ENCODE results near the gene ADM. TPM values are rescaled to one million over a fixed set of nuclear protein-coding genes. Genes with fewer than 3 reads are reported as not detected.

Gene ADM
- total and polyA plus RNA-seq, 2 experiments from 2014 or later, result 75.8 to 95.9 TPM

DNA sequence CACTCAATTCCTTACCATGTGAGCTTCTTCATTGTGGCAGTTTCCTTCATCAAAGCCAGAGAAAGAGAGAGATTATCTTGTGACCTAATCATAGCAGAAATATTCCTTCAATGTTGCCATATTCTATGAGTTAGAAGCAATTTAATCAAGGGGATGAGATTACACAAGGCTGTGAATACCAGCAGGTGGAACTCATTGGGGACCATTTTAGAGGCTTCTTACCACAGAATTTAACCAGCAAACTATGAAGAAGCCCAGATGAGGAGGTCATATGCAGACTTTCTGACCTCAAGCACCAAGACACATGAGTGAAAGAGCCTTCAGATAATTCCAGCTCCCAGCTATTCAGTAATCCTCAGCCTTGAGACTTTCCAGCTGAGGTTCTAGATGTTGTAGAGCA, 51.3 kb downstream of the ADM start:
- peaks cover 59% of the 10 kb centered on the region for H3K36me3 Mint-ChIP-seq (ENCODE audit: low read depth)
- H3K9me3 Mint-ChIP-seq, result peaks cover 37% of the 10 kb centered on the region
- Histone ChIP-seq H3K36me3 (ENCODE audit: insufficient read depth) (0 out of 2 replicates have a peak, but pooled peaks cover 6% of the 10 kb centered on the region), H4K20me1 (replicated peaks; ENCODE audit: insufficient read depth) (no peaks in the 10 kb centered on the region), H2AFZ (no peak overlapping the region), H3K4me1 (ENCODE audit: insufficient read depth) (peaks cover 15% of the 10 kb centered on the region), H3K4me2 (no peak overlapping the region), H3K27me3 (ENCODE audit: insufficient read depth) (no peaks in the 10 kb centered on the region), H3F3A (replicated peaks; ENCODE audit: low read depth) (peaks cover 11% of the 10 kb centered on the region), H3K79me2 (replicated peaks; ENCODE audit: insufficient read depth) (no peaks in the 10 kb centered on the region), H3K9me2 (ENCODE audit: insufficient read depth) (peaks cover 22% of the 10 kb centered on the region), H3K4me3 (no peak overlapping the region), H3K27ac (ENCODE audit: low read depth) (no peak overlapping the region)
- peaks cover 29% of the 10 kb centered on the region for H3K4me1 Mint-ChIP-seq
- peaks cover 4% of the 10 kb centered on the region for H3K27me3 Mint-ChIP-seq (ENCODE audit: insufficient read depth, low read depth, poor library complexity)
- DNase-seq (ENCODE audit: low spot score), result no peak
- ATAC-seq, result no peak
- H3K4me3 Mint-ChIP-seq, result no peak overlapping the region
- H3K27ac Mint-ChIP-seq, result no peak overlapping the region
- TF ChIP-seq CREB1 (CRISPR knock-in tag; IDR thresholded peaks at IDR 0.05; ENCODE audit: low read depth) (no peak), EZH2 (IDR thresholded peaks at IDR 0.05; ENCODE audit: low read depth, unreplicated experiment) (no peak), ZNF462 (CRISPR knock-in tag; IDR thresholded peaks at IDR 0.05) (no peak), ZNF114 (CRISPR knock-in tag; IDR thresholded peaks at IDR 0.05) (no peak), EZH2phosphoT487 (IDR thresholded peaks at IDR 0.05; ENCODE audit: unreplicated experiment) (no peak), POLR2AphosphoS5 (IDR thresholded peaks at IDR 0.05; ENCODE audit: low read depth) (no peak), ZNF331 (CRISPR knock-in tag; IDR thresholded peaks at IDR 0.05; ENCODE audit: low read depth) (no peak)
- TF ChIP-seq, protein P1, sequence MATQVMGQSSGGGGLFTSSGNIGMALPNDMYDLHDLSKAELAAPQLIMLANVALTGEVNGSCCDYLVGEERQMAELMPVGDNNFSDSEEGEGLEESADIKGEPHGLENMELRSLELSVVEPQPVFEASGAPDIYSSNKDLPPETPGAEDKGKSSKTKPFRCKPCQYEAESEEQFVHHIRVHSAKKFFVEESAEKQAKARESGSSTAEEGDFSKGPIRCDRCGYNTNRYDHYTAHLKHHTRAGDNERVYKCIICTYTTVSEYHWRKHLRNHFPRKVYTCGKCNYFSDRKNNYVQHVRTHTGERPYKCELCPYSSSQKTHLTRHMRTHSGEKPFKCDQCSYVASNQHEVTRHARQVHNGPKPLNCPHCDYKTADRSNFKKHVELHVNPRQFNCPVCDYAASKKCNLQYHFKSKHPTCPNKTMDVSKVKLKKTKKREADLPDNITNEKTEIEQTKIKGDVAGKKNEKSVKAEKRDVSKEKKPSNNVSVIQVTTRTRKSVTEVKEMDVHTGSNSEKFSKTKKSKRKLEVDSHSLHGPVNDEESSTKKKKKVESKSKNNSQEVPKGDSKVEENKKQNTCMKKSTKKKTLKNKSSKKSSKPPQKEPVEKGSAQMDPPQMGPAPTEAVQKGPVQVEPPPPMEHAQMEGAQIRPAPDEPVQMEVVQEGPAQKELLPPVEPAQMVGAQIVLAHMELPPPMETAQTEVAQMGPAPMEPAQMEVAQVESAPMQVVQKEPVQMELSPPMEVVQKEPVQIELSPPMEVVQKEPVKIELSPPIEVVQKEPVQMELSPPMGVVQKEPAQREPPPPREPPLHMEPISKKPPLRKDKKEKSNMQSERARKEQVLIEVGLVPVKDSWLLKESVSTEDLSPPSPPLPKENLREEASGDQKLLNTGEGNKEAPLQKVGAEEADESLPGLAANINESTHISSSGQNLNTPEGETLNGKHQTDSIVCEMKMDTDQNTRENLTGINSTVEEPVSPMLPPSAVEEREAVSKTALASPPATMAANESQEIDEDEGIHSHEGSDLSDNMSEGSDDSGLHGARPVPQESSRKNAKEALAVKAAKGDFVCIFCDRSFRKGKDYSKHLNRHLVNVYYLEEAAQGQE (IDR thresholded peaks at IDR 0.05; ENCODE audit: unreplicated experiment), result no peak

Small RNA genes lying within 50 kb of the gene (small RNA-seq; reads per million reads assigned to genes)
- gene AC080023.2 (ENCODE audit: low replicate concordance), result 0.12 reads per million

Other genes starting within 250 kb of the ADM start
- gene SBF2, start 10.9 kb upstream of the ADM start, total RNA-seq (2014; rRNA removed; shearing (Covaris generic)), result 49.1 and 53.5 TPM in 2 replicates
- 20.2 and 25.6 TPM in 2 replicates for gene SBF2, start 10.9 kb upstream of the ADM start, polyA plus RNA-seq (2016; fragmentation: Nextera tagmentation; extraction: Ambion mirVana)
- gene AMPD3, start 150.2 kb downstream of the ADM start, total RNA-seq (2014; rRNA removed; shearing (Covaris generic)), result 1.8 and 2.1 TPM in 2 replicates
- 1.6 and 1.7 TPM in 2 replicates for gene AMPD3, start 150.2 kb downstream of the ADM start, polyA plus RNA-seq (2016; fragmentation: Nextera tagmentation; extraction: Ambion mirVana)
- 26.5 and 26.9 TPM in 2 replicates for gene RNF141, start 236.1 kb downstream of the ADM start, total RNA-seq (2014; rRNA removed; shearing (Covaris generic))
- gene RNF141, start 236.1 kb downstream of the ADM start, polyA plus RNA-seq (2016; fragmentation: Nextera tagmentation; extraction: Ambion mirVana), result 9.4 and 11.4 TPM in 2 replicates